WTC11 (cell line): ENCODE results near the gene PIGO. TPM values are rescaled to one million over a fixed set of nuclear protein-coding genes. Genes with fewer than 3 reads are reported as not detected.

ENCODE experiments used
- ATAC-seq: fragments of 200-7000 bp; cut with Tn5 transposase; 2 replicates; pipeline ENCODE4 v1.10.0; 2021; ENCODE audit warnings: mild to moderate bottlenecking, moderate library complexity
- CTCF ChIA-PET: fragments of 300-600 bp; sonication (Branson Sonifier 250); formaldehyde crosslinking; loops from one replicate; lab custom pipeline; 2021; ENCODE audit warnings: antibody characterized with exemption; lab: Charles Lee
- POLR2A ChIA-PET: fragments of 350-600 bp; sonication (Branson Sonifier 250); formaldehyde crosslinking; loops from one replicate; lab custom pipeline; 2021; ENCODE audit warnings: antibody characterized with exemption; lab: Charles Lee
- DNase-seq: peaks from one replicate; pipeline ENCODE4 v3.0.0; 2021; ENCODE audit warnings: low spot score
- H3K27ac Mint-ChIP-seq: 2 replicates; pipeline ENCODE4 v1.8.0; 2021; ENCODE audit warnings: mixed read lengths
- H3K27me3 Mint-ChIP-seq: 2 replicates; pipeline ENCODE4 v1.8.0; 2021; ENCODE audit warnings: low read depth, mild to moderate bottlenecking, moderate library complexity, mixed read lengths
- H3K36me3 Mint-ChIP-seq: 2 replicates; pipeline ENCODE4 v1.8.0; 2021; ENCODE audit warnings: mixed read lengths
- H3K4me1 Mint-ChIP-seq: 2 replicates; pipeline ENCODE4 v1.8.0; 2022; ENCODE audit warnings: mixed read lengths
- H3K4me3 Mint-ChIP-seq: 2 replicates; pipeline ENCODE4 v1.8.0; 2021; ENCODE audit warnings: mild to moderate bottlenecking, moderate library complexity, mixed read lengths
- H3K9me3 Mint-ChIP-seq: 2 replicates; pipeline ENCODE4 v1.8.0; 2021; ENCODE audit warnings: mixed read lengths
- CREB1 ChIP-seq: sonication (generic); formaldehyde crosslinking; IDR thresholded peaks from 2 replicates; pipeline ENCODE4 v1.8.0; 2023; ENCODE audit warnings: mild to moderate bottlenecking, missing genetic modification reagents
- E2F5 ChIP-seq: sonication (generic); formaldehyde crosslinking; IDR thresholded peaks from 2 replicates; pipeline ENCODE4 v1.8.1; 2022; ENCODE audit warnings: mild to moderate bottlenecking, moderate library complexity, missing genetic modification reagents
- ETV6 ChIP-seq: sonication (generic); formaldehyde crosslinking; IDR thresholded peaks from 2 replicates; pipeline ENCODE4 v1.8.1; 2022; ENCODE audit warnings: mild to moderate bottlenecking, missing genetic modification reagents
- FOXJ3 ChIP-seq: sonication (generic); formaldehyde crosslinking; IDR thresholded peaks from 2 replicates; pipeline ENCODE4 v1.9.0; 2021; ENCODE audit warnings: missing genetic modification reagents, mild to moderate bottlenecking, borderline replicate concordance
- FOXK1 ChIP-seq: sonication (generic); formaldehyde crosslinking; IDR thresholded peaks from 2 replicates; pipeline ENCODE4 v1.8.0; 2022; ENCODE audit warnings: mild to moderate bottlenecking, moderate library complexity, missing genetic modification reagents
- GRHL2 ChIP-seq: fragments of 250-450 bp; sonication (Bioruptor Pico); IDR thresholded peaks from 2 replicates; pipeline ENCODE4 v1.8.0; 2022; ENCODE audit warnings: mild to moderate bottlenecking, moderate library complexity; ENCODE audit not compliant: insufficient replicate concordance, severe bottlenecking
- HMGA2 ChIP-seq: fragments of 250-450 bp; sonication (Bioruptor Pico); IDR thresholded peaks from 2 replicates; pipeline ENCODE4 v1.4.0; 2021; ENCODE audit warnings: mild to moderate bottlenecking, moderate library complexity
- IRF1 ChIP-seq: sonication (generic); formaldehyde crosslinking; IDR thresholded peaks from 2 replicates; pipeline ENCODE4 v1.8.0; 2023; ENCODE audit warnings: missing genetic modification reagents
- JAZF1 ChIP-seq: fragments of 250-450 bp; sonication (Bioruptor Pico); IDR thresholded peaks from 2 replicates; pipeline ENCODE4 v1.9.0; 2021; ENCODE audit warnings: moderate library complexity, mild to moderate bottlenecking, inconsistent platforms
- NR3C1 ChIP-seq: sonication (generic); formaldehyde crosslinking; conservative IDR thresholded peaks from 2 replicates; pipeline ENCODE4 v1.8.1; 2023; ENCODE audit warnings: low read depth, mild to moderate bottlenecking, missing genetic modification reagents
- OVOL2 ChIP-seq: fragments of 250-450 bp; sonication (Bioruptor Pico); IDR thresholded peaks from 2 replicates; pipeline ENCODE4 v1.9.0; 2021; ENCODE audit warnings: mild to moderate bottlenecking, borderline replicate concordance
- STAT6 ChIP-seq: sonication (generic); formaldehyde crosslinking; conservative IDR thresholded peaks from 2 replicates; pipeline ENCODE4 v1.8.1; 2023; ENCODE audit warnings: mild to moderate bottlenecking, low read depth, missing genetic modification reagents, moderate library complexity
- TEAD1 ChIP-seq: sonication (generic); formaldehyde crosslinking; IDR thresholded peaks from 2 replicates; pipeline ENCODE4 v1.8.0; 2022; ENCODE audit warnings: mild to moderate bottlenecking, missing genetic modification reagents
- ZBTB21 ChIP-seq: sonication (generic); formaldehyde crosslinking; IDR thresholded peaks from 2 replicates; pipeline ENCODE4 v1.8.1; 2023; ENCODE audit warnings: mild to moderate bottlenecking, missing genetic modification reagents, borderline replicate concordance
- ZNF121 ChIP-seq: sonication (generic); formaldehyde crosslinking; IDR thresholded peaks from 2 replicates; pipeline ENCODE4 v1.8.0; 2023; ENCODE audit warnings: missing genetic modification reagents
- ZNF317 ChIP-seq: sonication (generic); formaldehyde crosslinking; IDR thresholded peaks from 2 replicates; pipeline ENCODE4 v1.8.1; 2023; ENCODE audit warnings: low read depth, mild to moderate bottlenecking, moderate library complexity, missing genetic modification reagents, borderline replicate concordance
- ZNF416 ChIP-seq: fragments of 250-450 bp; sonication (Bioruptor Pico); IDR thresholded peaks from 2 replicates; pipeline ENCODE4 v1.9.0; 2021; ENCODE audit warnings: mild to moderate bottlenecking, inconsistent platforms
- ZNF423 ChIP-seq: fragments of 250-450 bp; sonication (Bioruptor Pico); IDR thresholded peaks from 2 replicates; pipeline ENCODE4 v2.1.2; 2022; ENCODE audit warnings: mild to moderate bottlenecking, moderate library complexity
- total RNA-seq: library from RNA; stranded (reverse); gene quantifications from 3 replicates; pipeline ENCODE4 v1.2.3, GENCODE V29; 2021
- TF ChIP-seq, protein P1 (sequence below): fragments of 250-450 bp; sonication (Bioruptor Pico); IDR thresholded peaks from 2 replicates; pipeline ENCODE4 v1.9.0; 2021; ENCODE audit warnings: mild to moderate bottlenecking
- TF ChIP-seq, protein P2 (sequence below): sonication (generic); formaldehyde crosslinking; IDR thresholded peaks from 2 replicates; pipeline ENCODE4 v1.8.1; 2023; ENCODE audit warnings: mild to moderate bottlenecking, missing genetic modification reagents, moderate library complexity
- TF ChIP-seq, protein P3 (sequence below): sonication (generic); formaldehyde crosslinking; IDR thresholded peaks from 2 replicates; pipeline ENCODE4 v1.8.1; 2022; ENCODE audit warnings: low read depth, missing genetic modification reagents, borderline replicate concordance

The PIGO gene
- total RNA-seq, 1 experiment from 2014 or later = 23.8 TPM

GRCh38 chr9:35074791-35075190, 21.6 kb downstream of the PIGO start:
- H3K4me3 Mint-ChIP-seq = no peak overlapping the region
- no peak for TF ChIP-seq E2F5 (CRISPR knock-in tag)
- TF ChIP-seq, protein P1, sequence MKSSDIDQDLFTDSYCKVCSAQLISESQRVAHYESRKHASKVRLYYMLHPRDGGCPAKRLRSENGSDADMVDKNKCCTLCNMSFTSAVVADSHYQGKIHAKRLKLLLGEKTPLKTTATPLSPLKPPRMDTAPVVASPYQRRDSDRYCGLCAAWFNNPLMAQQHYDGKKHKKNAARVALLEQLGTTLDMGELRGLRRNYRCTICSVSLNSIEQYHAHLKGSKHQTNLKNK (CRISPR knock-in tag) = no peak
- no peak for TF ChIP-seq NR3C1 (CRISPR knock-in tag)
- no peak for TF ChIP-seq ZNF416 (CRISPR knock-in tag)
- TF ChIP-seq IRF1 (CRISPR knock-in tag) = no peak
- no peak for TF ChIP-seq ZBTB21 (CRISPR knock-in tag)
- TF ChIP-seq, protein P2, sequence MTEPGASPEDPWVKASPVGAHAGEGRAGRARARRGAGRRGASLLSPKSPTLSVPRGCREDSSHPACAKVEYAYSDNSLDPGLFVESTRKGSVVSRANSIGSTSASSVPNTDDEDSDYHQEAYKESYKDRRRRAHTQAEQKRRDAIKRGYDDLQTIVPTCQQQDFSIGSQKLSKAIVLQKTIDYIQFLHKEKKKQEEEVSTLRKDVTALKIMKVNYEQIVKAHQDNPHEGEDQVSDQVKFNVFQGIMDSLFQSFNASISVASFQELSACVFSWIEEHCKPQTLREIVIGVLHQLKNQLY = no peak
- TF ChIP-seq ZNF317 (CRISPR knock-in tag) = no peak
- no peak for TF ChIP-seq STAT6 (CRISPR knock-in tag)
- no peak for TF ChIP-seq ETV6 (CRISPR knock-in tag)
- no peak for TF ChIP-seq FOXK1 (CRISPR knock-in tag)
- no peak for TF ChIP-seq JAZF1 (CRISPR knock-in tag)
- TF ChIP-seq OVOL2 (CRISPR knock-in tag) = no peak
- TF ChIP-seq TEAD1 (CRISPR knock-in tag) = no peak
- TF ChIP-seq, protein P3, sequence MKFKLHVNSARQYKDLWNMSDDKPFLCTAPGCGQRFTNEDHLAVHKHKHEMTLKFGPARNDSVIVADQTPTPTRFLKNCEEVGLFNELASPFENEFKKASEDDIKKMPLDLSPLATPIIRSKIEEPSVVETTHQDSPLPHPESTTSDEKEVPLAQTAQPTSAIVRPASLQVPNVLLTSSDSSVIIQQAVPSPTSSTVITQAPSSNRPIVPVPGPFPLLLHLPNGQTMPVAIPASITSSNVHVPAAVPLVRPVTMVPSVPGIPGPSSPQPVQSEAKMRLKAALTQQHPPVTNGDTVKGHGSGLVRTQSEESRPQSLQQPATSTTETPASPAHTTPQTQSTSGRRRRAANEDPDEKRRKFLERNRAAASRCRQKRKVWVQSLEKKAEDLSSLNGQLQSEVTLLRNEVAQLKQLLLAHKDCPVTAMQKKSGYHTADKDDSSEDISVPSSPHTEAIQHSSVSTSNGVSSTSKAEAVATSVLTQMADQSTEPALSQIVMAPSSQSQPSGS (CRISPR knock-in tag) = no peak
- TF ChIP-seq, all 79 proteins: peak for 0
- Mint-ChIP-seq H3K9me3 (no peaks in the 10 kb centered on the region), H3K36me3 (peaks cover 59% of the 10 kb centered on the region), H3K4me1 (peaks cover 32% of the 10 kb centered on the region), H3K27me3 (no peaks in the 10 kb centered on the region), H3K27ac (no peak overlapping the region)
- CTCF ChIA-PET = no interaction called here
- no peak for DNase-seq
- POLR2A ChIA-PET = no interaction called here
- no peak for ATAC-seq

GRCh38 chr9:35074141-35074540, 22.2 kb downstream of the PIGO start:
- no peaks in the 10 kb centered on the region for H3K9me3 Mint-ChIP-seq
- POLR2A ChIA-PET = no interaction called here
- H3K4me3 Mint-ChIP-seq = no peak overlapping the region
- TF ChIP-seq HMGA2 (CRISPR knock-in tag) = no peak
- TF ChIP-seq ZBTB21 (CRISPR knock-in tag) = no peak
- TF ChIP-seq GRHL2 (CRISPR knock-in tag) = no peak
- TF ChIP-seq ZNF121 (CRISPR knock-in tag) = no peak
- TF ChIP-seq FOXJ3 = no peak
- TF ChIP-seq ZNF423 = no peak
- no peak for TF ChIP-seq CREB1
- no peak for ATAC-seq
- CTCF ChIA-PET = no interaction called here
- no peaks in the 10 kb centered on the region for H3K27me3 Mint-ChIP-seq
- H3K4me1 Mint-ChIP-seq = peaks cover 36% of the 10 kb centered on the region
- H3K36me3 Mint-ChIP-seq = peaks cover 59% of the 10 kb centered on the region
- no peak for DNase-seq
- H3K27ac Mint-ChIP-seq = peak overlapping the region; percentile 97; the same call in 1 of the 2 replicates
